HG02970 (cell line): Measurements from ENCODE around the gene DPP6.
"Not testable (repeated sequence)": the region's sequence is repeated elsewhere in the genome, so short reads cannot be mapped to it uniquely, and the experiment has no call there.

Experiments used
- ATAC-seq: cut with Tn5 transposase; IDR thresholded peaks from one replicate; pipeline ENCODE4 v1.9.1; 2021; ENCODE audit warnings: mild to moderate bottlenecking, moderate library complexity, moderate number of reproducible peaks; ENCODE audit not compliant: unreplicated experiment, low FRiP score

The DPP6 gene

DNA sequence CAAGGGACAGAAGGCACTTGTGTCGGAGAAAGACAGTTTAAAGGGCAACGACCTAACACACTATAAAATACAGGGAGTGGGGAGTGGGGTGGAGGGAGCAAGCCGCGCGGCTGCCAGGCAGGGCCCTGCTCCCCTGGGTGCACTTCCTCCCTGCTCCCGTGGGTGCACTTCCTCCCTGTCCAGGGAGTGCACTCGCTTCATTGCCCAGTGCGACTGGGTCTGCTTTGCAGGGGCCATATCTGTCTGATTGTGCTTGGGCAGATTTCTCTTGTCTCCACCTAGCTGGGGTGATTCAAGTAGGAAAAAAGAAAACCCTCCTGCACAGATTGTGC, 94.5 kb downstream of the DPP6 start:
- ATAC-seq, result not testable (repeated sequence)

DNA sequence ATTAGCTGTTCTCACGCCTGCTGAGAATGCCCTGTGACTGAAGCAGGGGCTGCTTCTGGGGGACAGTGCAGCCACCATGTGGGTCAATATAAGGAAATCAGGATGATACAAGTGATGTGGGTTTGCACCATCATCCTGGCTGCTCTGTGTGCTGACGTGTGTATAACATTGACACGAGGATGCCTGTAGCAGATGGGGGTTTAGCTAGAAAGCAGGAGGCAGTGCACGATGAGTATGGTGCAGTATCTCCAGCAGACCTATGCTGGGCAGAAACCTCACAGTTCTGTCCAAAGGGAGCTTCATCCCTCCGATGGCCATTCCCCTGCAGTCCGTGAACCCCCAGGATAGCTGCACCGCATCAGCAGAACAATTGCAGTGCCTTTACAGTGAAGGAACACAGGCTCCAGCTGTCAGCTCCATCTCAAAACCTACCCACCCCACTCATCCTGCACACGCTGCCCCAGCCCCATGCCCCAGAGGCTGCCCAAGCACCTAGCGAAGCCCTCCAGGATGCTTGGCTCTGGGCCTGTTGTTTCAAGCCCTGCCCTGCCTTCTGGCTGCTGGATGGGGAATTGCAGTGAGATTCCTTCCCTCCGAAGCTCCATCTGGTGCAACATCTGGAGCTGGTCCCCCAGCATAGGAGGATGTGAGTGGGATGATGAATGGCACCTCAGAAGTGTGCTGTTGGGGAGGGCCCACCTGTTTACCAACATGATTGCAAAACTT, 96.8 kb downstream of the DPP6 start:
- not testable (repeated sequence) for ATAC-seq

DNA sequence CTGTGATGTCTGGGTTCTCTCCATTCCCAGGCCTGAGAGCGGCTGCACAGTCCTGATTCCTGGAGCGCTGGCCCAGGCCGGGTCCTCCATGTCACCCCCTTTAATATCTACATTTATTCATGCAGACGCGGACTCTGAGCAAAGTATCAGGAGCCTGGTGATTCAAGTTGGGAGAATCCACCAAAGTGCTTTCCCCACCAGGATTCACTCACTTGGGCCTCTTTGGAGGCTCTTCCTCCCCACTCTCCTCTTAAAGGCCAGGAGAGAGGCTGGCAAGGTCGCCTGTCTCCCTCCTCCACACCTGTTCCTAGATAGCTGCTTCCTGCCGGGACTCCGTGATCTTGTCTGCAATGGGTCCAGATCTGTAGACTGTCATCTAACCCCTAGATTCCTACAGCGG, 98.5 kb downstream of the DPP6 start:
- ATAC-seq, result not testable (repeated sequence)

DNA sequence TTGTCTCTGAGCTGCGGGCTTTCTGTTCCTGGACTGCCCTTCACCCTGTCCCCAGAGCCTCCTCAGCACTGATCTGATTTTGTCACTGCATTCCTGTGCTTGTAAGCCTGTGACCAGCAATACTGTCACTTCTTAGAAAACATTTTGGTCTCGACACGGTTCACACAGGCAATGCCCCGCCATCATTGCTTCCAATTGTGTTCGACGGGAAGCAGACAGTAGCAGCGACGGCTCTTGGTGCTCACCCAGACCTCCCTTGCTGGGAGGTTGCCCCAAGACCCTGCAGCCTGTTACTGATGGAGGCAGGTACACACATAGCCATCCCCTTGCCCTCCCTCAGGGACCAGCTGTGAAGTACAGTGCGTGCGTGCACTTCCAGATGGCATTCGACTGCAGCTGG, 99.1 kb downstream of the DPP6 start:
- ATAC-seq, result not testable (repeated sequence)

DNA sequence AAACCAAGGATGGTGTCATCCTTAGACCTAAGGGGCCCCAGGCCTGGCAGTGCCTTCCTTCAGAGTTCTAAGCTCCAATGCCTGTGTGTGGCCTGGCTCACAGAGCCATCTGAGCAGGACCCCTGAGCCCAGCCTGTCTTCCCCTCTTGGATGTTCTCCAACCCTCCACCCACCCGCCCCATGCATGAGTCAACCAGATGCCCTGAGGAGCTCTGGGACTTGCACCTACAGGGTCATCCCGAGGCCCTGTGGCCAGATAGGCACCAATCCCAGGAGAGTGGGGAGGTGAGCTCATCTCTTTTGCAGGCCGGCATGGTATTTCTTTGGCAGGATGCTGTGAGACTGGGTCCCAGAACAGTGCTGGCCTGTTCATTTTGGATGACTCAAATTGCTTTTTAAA, 103.7 kb downstream of the DPP6 start:
- not testable (repeated sequence) for ATAC-seq

DNA sequence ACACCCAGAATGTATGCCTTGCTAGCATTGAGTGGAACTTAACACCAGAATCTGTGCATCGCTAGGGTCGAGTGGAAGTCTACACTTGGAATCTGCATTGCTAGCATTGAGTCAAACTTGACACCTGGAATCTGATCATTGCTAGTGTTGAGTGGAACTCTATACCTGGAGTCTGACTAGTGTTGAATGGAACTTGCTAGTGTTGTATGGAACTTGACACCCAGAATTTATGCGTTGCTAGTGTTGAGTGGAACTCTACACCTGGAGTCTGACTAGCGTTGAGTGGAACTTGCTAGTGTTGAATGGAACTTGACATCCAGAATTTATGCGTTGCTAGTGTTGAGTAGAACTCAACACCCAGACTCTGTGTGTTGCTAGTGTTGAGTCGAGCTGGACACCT, 110.7 kb downstream of the DPP6 start:
- ATAC-seq, result not testable (repeated sequence)

DNA sequence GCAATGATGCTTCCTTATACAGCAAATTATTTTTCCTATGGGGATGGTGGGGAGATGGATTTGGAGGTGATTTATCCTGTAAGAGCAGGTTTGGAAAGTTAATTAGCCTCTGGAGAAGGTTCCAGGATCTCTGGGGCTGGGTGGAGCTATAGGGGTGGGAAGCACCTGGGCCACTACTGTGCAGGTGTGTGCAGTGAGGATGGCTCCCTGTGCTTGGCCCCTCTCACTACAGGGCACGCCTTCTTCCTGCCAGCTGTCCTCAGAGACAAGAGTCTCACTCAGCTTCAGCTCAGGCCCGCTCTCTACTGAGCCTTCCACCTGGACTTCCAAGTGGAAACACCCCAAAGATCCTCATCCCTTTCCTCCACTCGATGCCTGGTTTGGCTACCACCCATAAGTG, 111.4 kb downstream of the DPP6 start:
- not testable (repeated sequence) for ATAC-seq

DNA sequence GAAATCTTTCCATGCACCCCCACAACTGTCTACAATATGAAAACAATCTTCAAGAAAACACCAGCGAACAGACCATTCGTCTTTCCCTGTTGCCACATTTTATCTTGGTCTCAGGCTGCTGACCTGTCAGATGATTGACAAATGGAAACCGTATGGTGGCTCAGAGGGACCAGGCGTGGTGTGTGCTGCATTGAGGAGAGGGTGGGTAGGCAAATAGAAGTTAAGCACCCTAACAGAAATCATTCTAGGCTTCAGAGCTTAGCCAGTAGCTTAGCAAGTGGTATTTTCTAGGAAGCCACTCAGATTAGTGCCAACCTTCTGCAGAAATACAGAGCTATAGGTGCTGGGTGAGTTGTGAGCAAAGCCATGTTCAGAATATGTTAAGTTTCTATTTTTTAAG, 114.9 kb downstream of the DPP6 start:
- no peak for ATAC-seq

DNA sequence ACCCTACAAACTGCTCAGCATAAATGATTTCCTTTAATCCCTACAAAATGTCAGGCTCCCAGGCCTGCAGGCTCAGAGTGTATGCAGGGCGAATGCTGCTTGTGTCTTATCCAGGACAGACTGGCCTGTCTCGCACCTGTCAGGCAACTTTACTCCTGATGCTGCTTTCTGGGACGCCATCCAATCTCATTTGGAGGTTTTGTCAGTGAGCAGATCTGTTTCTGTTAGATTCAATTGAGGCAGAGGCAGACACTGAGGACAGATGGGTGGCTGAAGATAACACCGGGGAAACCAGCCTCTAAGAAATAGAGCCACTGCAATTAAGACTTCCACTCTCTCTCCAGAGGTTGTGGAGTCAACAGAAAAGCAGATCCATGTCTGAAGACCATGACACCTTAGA, 115.6 kb downstream of the DPP6 start:
- no peak for ATAC-seq

DNA sequence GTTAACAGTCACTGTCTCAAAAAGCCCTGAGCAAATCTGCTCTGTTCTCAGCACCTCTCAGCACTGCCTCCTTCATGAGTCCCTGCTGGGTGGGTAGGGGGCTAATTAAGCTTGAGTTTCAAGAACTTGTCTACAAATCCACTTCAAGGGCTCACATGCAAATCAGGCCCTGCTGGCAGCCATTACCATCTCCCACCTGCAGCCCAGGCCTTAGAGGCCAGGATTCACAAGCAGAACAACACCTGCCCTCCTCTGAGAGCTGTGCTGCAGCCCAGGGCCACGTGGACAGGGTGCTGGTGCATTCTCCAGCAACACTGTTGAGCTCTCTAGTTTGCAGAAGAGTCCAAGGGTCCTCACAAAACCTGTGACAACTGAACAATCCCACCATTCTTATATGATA, 119.2 kb downstream of the DPP6 start:
- no peak for ATAC-seq

DNA sequence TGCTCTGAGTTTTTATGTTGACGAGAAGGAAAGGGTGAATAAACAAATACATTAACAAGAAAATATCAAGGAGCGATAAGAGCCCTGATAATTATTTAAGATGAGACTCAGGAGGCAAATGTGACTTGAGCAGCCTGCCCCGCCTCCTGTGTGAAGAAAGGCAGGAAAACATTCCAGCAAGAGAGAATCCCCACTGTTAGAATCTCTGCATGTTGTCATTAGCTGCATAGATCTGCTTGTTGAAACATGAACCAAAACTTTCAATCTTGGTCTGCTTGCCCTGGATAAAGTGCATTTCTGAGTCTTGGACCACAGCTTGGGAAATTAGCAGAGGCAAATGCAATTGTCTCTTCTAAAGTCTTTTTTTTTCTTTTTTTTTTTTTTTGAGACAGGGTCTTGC, 120.0 kb downstream of the DPP6 start:
- no peak for ATAC-seq

DNA sequence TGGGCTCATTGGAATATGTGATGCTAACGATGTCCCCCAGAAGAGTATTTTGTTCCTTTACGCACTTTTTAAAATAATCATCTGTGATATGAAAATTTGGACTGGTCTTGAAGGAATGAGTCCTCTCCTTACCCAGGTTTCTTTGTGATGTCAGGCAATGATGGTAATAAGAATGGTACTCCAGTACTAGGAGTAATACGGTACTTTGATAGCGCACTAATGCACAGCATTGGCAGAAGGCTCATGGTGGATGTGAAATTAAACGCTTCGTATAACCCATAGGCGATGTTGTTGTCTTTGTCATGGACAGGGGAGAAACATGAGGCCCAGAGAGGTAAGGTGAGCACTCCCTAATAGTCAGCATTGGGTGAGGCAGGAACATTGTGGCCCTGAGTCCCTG, 125.4 kb downstream of the DPP6 start:
- no peak for ATAC-seq

DNA sequence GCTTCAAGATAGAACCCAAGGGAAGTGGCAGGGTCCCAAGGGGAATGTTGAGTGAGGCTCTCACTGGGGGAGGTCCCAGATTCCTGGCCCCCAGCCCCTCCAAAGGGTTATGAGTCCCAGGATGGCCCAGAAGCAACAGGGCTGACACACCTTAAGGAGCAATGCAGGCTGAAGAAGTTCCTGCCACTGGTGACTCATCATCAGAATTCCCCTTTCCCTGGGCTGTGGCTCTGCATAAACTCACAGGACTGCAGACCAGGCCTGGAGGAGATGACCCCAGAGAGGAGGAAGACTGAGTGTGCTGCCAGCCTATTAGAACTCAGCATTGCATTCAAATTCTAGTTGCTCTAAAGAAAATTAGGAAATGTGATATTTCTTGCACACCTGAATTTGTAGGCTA, 126.7 kb downstream of the DPP6 start:
- no peak for ATAC-seq

DNA sequence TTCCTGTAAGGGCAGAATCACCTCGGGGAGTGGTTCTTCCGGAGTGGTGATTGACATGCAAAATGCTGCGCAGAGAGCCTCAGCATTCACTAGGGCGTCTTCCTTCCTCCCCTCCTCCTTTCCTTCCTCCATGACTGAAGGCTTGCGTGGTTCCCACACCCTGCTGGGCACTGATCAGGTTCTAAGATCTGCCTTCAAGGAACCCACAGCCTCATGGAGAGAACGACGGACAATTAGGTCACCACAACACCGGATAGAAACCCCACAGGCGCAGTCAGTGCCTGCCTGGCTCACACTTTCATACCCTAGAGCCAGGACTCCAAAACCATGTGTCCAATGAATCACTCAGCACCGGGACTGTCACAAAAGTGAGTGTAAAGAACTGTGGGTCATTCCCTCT, 131.3 kb downstream of the DPP6 start:
- ATAC-seq, result no peak

DNA sequence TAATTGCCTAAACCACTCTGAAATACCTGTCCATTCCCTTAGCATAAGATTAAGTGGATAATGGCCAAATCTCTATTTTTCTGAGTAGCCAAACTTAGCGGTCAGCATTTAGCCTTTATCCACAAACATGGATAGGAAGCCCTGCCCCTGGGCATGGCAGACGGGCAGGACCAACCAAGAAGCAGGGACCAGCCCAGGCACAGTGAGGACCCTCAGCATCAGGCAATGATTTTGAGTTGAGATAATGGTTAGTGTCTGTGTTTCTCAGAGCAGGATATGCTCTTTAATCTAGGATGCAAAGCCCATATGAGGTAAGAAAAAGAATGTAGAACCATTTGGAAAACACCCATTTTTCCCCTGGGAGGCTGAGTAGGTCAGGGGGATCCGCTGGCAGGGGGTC, 131.7 kb downstream of the DPP6 start:
- no peak for ATAC-seq

DNA sequence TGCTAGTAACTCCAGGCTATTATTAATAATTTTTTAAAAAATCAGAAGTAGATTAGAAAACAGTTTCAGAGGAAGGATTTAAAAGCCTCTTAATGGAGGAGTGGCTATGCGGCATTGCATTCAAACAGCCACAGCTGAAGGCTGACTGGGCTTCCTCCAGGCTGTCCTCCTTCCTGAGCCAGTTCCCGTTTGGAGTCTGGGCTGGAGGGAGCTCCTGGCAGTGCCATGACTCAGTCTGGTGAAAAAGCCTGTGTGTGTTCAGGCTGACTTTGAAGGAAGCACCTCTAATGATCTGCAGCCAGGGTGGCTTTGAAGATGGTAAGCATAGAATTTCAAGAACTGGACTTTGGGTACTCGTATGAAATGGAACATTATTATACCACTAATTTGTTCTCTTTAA, 134.6 kb downstream of the DPP6 start:
- ATAC-seq, result no peak

DNA sequence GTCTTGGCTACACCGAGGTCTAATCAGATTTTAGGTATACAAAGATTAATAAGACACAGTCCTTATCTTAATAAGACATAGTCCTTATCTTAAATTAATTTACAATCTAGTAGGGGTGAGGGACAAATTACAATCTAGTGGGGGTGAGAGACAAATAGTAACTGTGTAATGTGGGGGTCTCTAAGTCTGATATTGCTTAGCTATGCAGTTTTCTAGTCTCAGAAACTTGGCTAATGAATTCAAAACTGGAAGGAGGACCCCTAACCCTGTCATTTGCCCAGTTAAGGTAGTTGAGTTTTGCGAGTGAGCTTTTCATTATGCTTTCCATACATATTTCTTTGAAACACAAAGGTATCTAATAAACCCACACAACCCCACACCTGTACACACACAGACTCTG, 136.1 kb downstream of the DPP6 start:
- ATAC-seq, result no peak

DNA sequence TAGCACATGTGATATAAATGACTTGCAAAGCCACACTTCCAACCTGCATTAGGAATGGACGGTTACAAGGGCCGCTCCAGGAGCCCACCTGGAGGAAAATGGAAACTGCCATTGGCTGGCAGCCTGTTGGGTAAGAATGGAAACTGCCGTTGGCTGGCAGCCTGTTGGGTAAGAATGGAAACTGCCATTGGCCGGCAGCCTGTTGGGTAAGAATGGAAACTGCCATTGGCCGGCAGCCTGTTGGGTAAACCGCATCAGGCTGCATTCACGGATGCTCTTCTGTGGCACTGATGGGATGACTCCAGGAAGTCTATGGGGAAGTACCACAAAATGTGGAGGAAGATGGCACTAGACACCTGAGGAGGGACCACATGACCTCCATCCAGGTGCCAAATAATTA, 143.1 kb downstream of the DPP6 start:
- no peak for ATAC-seq

DNA sequence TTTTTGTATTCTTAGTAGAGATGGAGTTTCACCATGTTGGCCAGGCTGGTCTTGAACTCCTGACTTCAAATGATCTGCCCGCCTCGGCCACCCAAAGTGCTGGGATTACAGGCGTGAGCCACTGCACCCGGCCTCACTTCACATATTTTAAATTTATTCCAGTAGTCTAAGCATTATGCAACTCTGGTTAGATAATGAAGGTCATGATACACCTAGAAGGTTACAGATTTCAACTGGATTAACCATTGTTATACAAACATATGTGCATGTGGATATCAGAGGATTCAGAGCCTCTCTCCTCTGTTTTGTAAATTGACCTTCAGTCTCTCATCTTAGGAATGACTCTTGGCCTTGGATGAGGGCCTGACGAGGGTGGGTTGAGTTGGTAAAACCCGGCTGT, 146.3 kb downstream of the DPP6 start:
- no peak for ATAC-seq

DNA sequence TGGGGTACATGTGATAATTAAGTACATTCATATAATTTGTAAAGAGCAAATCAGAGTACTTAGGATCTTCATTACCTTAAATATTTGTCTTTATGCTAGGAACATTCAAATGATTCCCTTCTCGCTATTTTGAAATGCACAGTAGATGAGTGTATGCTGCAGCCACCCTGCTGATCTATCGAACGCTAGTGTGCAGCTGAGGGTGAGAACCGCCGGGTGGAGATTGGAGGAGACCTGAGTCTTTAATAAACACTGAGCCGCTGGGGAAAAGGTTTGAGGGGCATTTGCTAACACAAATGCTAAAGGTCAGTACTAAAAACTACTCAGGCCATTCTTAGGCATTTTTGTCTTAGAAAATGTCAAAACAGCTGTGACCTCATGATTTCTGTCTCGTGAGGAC, 148.0 kb downstream of the DPP6 start:
- no peak for ATAC-seq

DNA sequence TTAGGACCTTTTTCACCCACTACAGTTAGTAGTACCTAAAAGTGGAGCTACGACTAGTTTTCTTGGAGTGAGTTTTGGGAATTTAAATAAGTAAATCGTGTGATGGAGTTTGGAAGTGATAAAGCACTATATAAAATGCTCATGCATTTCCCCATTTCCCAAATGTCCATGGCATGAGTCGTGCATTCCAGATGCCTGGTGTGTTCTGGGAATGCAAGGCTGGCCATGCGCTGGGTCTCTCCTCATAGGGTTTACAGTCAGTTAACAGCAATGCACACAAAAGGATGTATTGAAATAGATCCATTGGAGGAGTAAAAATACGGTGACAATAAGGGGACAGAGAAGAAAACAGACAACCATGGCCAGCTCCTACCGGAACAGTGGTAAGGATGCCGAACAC, 149.8 kb downstream of the DPP6 start:
- ATAC-seq, result no peak

DNA sequence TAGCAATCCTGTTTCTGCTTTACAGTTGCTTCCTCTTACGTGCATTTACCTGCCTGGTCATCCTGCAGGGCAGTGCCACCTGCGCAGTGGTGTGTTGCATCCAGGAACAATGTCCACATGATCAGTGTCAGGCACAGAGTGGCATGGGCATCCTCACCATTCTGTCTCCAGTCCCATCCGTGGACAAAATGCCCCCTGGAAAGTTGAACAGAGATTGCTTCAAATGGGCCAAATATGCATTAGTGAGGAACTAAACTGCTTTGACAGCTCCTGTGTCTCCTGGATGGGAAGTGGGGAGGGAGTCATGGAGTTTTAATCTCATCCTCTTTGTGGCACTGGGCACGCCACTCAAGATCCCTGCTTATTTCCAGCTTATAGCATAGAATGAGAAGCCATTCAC, 151.8 kb downstream of the DPP6 start:
- ATAC-seq, result no peak

DNA sequence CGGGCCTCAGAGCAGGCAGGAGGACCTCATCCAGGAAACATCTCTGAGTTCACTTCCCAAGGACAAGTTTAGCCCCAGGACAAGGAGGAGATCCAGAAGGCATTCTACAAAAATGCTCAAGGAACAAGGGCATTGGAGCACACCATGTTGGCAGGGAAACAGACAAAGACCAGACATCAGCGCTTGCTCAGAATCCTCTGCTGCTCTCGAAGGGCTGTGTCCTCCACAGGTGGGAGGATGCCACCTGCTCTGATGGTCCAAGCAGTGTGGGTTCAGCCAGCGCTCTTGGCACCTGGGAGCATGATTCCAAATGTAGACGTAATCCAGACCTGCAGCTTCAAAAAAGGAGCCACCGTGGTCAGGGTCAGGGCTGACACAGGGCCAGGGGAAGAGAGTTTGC, 160.7 kb downstream of the DPP6 start:
- no peak for ATAC-seq
